ENCODE measurements around the gene BORCS6. TPM values are rescaled to one million over a fixed set of nuclear protein-coding genes. Genes with fewer than 3 reads are reported as not detected.

The BORCS6 gene
- total and polyA plus RNA-seq, 2 of the 13 experiments (the other 11 are each of a cell fraction or from before 2014, with no cell fraction given) = 2.0 to 5.1 TPM

- TF ChIP-seq SATB2 (CRISPR knock-in tag; IDR thresholded peaks at IDR 0.05) (no peak; the same call in 1 of the 2 replicates), KDM4B (CRISPR knock-in tag; IDR thresholded peaks at IDR 0.05) (no peak), ZNF816 (CRISPR knock-in tag; IDR thresholded peaks at IDR 0.05; ENCODE audit: borderline replicate concordance) (peak; percentile 5; the same call in 1 of the 2 replicates), FOXO1 (CRISPR knock-in tag; IDR thresholded peaks at IDR 0.05) (0 out of 2 replicates have a peak, but pooled peaks have one; percentile 25), ZBTB42 (CRISPR knock-in tag; IDR thresholded peaks at IDR 0.05) (no peak; the same call in 1 of the 2 replicates), HDAC6 (IDR thresholded peaks at IDR 0.05; ENCODE audit: low read depth, low read length) (no peak), MAFF (IDR thresholded peaks at IDR 0.05; ENCODE audit: low read depth, low read length) (peak; percentile 48; the same call in 1 of the 2 replicates), ZNF33B (CRISPR knock-in tag; IDR thresholded peaks at IDR 0.05) (no peak), ZBTB1 (CRISPR knock-in tag; IDR thresholded peaks at IDR 0.05; ENCODE audit: borderline replicate concordance) (0 out of 2 replicates have a peak, but pooled peaks have one; percentile 19), ZNF121 (CRISPR knock-in tag; IDR thresholded peaks at IDR 0.05) (peak; percentile 14; the same call in 1 of the 2 replicates), RBAK (CRISPR knock-in tag; IDR thresholded peaks at IDR 0.05) (no peak), ZFAT (CRISPR knock-in tag; conservative IDR thresholded peaks at IDR 0.05) (0 out of 2 replicates have a peak, but pooled peaks have one; percentile 9), KAT8 (CRISPR knock-in tag; IDR thresholded peaks at IDR 0.05) (no peak; the same call in 1 of the 2 replicates), IRF2 (CRISPR knock-in tag; IDR thresholded peaks at IDR 0.05) (peak; percentile 56; the same call in 1 of the 2 replicates), ZNF75D (CRISPR knock-in tag; IDR thresholded peaks at IDR 0.05; ENCODE audit: borderline replicate concordance) (peak; percentile 72; the same call in 1 of the 2 replicates), SIX1 (CRISPR knock-in tag; IDR thresholded peaks at IDR 0.05; ENCODE audit: borderline replicate concordance) (peak; percentile 67; the same call in 1 of the 2 replicates)
- TF ChIP-seq, protein P1, sequence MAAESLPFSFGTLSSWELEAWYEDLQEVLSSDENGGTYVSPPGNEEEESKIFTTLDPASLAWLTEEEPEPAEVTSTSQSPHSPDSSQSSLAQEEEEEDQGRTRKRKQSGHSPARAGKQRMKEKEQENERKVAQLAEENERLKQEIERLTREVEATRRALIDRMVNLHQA (CRISPR knock-in tag; IDR thresholded peaks at IDR 0.05) = no peak
- TF ChIP-seq, protein P2, sequence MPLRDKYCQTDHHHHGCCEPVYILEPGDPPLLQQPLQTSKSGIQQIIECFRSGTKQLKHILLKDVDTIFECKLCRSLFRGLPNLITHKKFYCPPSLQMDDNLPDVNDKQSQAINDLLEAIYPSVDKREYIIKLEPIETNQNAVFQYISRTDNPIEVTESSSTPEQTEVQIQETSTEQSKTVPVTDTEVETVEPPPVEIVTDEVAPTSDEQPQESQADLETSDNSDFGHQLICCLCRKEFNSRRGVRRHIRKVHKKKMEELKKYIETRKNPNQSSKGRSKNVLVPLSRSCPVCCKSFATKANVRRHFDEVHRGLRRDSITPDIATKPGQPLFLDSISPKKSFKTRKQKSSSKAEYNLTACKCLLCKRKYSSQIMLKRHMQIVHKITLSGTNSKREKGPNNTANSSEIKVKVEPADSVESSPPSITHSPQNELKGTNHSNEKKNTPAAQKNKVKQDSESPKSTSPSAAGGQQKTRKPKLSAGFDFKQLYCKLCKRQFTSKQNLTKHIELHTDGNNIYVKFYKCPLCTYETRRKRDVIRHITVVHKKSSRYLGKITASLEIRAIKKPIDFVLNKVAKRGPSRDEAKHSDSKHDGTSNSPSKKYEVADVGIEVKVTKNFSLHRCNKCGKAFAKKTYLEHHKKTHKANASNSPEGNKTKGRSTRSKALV (CRISPR knock-in tag; IDR thresholded peaks at IDR 0.05) = peak; percentile 74; the same call in 1 of the 2 replicates
- TF ChIP-seq, protein P3, sequence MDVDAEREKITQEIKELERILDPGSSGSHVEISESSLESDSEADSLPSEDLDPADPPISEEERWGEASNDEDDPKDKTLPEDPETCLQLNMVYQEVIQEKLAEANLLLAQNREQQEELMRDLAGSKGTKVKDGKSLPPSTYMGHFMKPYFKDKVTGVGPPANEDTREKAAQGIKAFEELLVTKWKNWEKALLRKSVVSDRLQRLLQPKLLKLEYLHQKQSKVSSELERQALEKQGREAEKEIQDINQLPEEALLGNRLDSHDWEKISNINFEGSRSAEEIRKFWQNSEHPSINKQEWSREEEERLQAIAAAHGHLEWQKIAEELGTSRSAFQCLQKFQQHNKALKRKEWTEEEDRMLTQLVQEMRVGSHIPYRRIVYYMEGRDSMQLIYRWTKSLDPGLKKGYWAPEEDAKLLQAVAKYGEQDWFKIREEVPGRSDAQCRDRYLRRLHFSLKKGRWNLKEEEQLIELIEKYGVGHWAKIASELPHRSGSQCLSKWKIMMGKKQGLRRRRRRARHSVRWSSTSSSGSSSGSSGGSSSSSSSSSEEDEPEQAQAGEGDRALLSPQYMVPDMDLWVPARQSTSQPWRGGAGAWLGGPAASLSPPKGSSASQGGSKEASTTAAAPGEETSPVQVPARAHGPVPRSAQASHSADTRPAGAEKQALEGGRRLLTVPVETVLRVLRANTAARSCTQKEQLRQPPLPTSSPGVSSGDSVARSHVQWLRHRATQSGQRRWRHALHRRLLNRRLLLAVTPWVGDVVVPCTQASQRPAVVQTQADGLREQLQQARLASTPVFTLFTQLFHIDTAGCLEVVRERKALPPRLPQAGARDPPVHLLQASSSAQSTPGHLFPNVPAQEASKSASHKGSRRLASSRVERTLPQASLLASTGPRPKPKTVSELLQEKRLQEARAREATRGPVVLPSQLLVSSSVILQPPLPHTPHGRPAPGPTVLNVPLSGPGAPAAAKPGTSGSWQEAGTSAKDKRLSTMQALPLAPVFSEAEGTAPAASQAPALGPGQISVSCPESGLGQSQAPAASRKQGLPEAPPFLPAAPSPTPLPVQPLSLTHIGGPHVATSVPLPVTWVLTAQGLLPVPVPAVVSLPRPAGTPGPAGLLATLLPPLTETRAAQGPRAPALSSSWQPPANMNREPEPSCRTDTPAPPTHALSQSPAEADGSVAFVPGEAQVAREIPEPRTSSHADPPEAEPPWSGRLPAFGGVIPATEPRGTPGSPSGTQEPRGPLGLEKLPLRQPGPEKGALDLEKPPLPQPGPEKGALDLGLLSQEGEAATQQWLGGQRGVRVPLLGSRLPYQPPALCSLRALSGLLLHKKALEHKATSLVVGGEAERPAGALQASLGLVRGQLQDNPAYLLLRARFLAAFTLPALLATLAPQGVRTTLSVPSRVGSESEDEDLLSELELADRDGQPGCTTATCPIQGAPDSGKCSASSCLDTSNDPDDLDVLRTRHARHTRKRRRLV (CRISPR knock-in tag; IDR thresholded peaks at IDR 0.05) = 0 out of 2 replicates have a peak, but pooled peaks have one; percentile 11
- TF ChIP-seq, protein P4, sequence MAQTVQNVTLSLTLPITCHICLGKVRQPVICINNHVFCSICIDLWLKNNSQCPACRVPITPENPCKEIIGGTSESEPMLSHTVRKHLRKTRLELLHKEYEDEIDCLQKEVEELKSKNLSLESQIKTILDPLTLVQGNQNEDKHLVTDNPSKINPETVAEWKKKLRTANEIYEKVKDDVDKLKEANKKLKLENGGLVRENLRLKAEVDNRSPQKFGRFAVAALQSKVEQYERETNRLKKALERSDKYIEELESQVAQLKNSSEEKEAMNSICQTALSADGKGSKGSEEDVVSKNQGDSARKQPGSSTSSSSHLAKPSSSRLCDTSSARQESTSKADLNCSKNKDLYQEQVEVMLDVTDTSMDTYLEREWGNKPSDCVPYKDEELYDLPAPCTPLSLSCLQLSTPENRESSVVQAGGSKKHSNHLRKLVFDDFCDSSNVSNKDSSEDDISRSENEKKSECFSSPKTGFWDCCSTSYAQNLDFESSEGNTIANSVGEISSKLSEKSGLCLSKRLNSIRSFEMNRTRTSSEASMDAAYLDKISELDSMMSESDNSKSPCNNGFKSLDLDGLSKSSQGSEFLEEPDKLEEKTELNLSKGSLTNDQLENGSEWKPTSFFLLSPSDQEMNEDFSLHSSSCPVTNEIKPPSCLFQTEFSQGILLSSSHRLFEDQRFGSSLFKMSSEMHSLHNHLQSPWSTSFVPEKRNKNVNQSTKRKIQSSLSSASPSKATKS (CRISPR knock-in tag; IDR thresholded peaks at IDR 0.05) = 0 out of 2 replicates have a peak, but pooled peaks have one; percentile 76
Observed at GRCh38 chr17:8221663-8222379, 31.8 kb upstream of the BORCS6 start (continued).

Measured in HepG2 (cell line).